Panc1 (cell line): ENCODE measurements around the gene SIRPA. TPM values are rescaled to one million over a fixed set of nuclear protein-coding genes. Genes with fewer than 3 reads are reported as not detected.

ENCODE experiments used
- ATAC-seq: fragments of 200-7000 bp; cut with Tn5 transposase; 2 replicates; pipeline ENCODE4 v1.9.1; 2020; ENCODE audit warnings: mild to moderate bottlenecking, moderate library complexity
- BruUV-seq: library from RNA; stranded (reverse); fragments of 400-500 nt; replicated peaks from 2 replicates; lab custom pipeline; 2021; lab: Mats Ljungman, UMichigan
- CTCF ChIA-PET: fragments of 300-600 bp; sonication (Branson Sonifier 250); formaldehyde crosslinking; loops from one replicate; lab custom pipeline; 2022; ENCODE audit warnings: antibody characterized with exemption; lab: Charles Lee
- POLR2A ChIA-PET: fragments of 300-600 bp; sonication (Branson Sonifier 250); formaldehyde crosslinking; loops from one replicate; lab custom pipeline; 2022; ENCODE audit warnings: antibody characterized with exemption; lab: Charles Lee
- DNase-seq: peaks from one replicate; pipeline ENCODE4 v3.0.0-alpha.2; 2010; ENCODE audit warnings: low read depth, low spot score
- H3K27ac ChIP-seq: 2 replicates; pipeline ENCODE4 v1.5.1; 2011; ENCODE audit warnings: mild to moderate bottlenecking, low read length, inconsistent platforms
- H3K27me3 ChIP-seq: fragments of 200-500 bp; sonication (Bioruptor generic); 2 replicates; pipeline ENCODE4 v1.6.0; 2014; ENCODE audit warnings: low read length, inconsistent platforms; ENCODE audit not compliant: control insufficient read depth, insufficient read depth
- H3K36me3 ChIP-seq: fragments of 200-500 bp; sonication (Bioruptor generic); 2 replicates; pipeline ENCODE4 v1.5.1; 2014; ENCODE audit warnings: inconsistent platforms, mild to moderate bottlenecking, low read length, moderate library complexity; ENCODE audit not compliant: control insufficient read depth, insufficient read depth
- H3K4me1 ChIP-seq: 2 replicates; pipeline ENCODE4 v1.5.1; 2011; ENCODE audit warnings: inconsistent platforms, mild to moderate bottlenecking, low read length, moderate library complexity; ENCODE audit not compliant: control insufficient read depth, insufficient read depth
- H3K4me3 ChIP-seq, 2 experiments: 2 replicates each; pipeline ENCODE4 v1.5.1; 2011 to 2012; ENCODE audit warnings: low read depth in 2 of 2, low read length in 2 of 2, mild to moderate bottlenecking in 2 of 2, inconsistent platforms in 1 of 2, moderate library complexity in 1 of 2
- H3K9me3 ChIP-seq: fragments of 200-500 bp; sonication (Bioruptor generic); 2 replicates; pipeline ENCODE4 v1.5.1; 2014; ENCODE audit warnings: low read depth, mild to moderate bottlenecking, inconsistent platforms, low read length, moderate library complexity; ENCODE audit not compliant: control insufficient read depth, insufficient read depth
- CTCF ChIP-seq: fragments of 450-650 bp; IDR thresholded peaks from 2 replicates; pipeline ENCODE4 v1.5.1; 2017; ENCODE audit warnings: mild to moderate bottlenecking
- POLR2AphosphoS5 ChIP-seq: IDR thresholded peaks from 2 replicates; pipeline ENCODE4 v1.6.1; 2012; ENCODE audit warnings: mild to moderate bottlenecking, low read depth, low read length, moderate library complexity
- REST ChIP-seq, 2 experiments: IDR thresholded peaks; 2 replicates each; pipeline ENCODE4 v1.6.1; 2011 to 2012; ENCODE audit warnings: low read depth in 2 of 2, control low read depth in 1 of 2, low read length in 1 of 2, mild to moderate bottlenecking in 1 of 2, moderate library complexity in 1 of 2; ENCODE audit not compliant: insufficient read depth in 1 of 2
- SIN3A ChIP-seq: IDR thresholded peaks from 2 replicates; pipeline ENCODE4 v1.6.1; 2012; ENCODE audit warnings: low read depth, mild to moderate bottlenecking, low read length, moderate library complexity, borderline replicate concordance; ENCODE audit not compliant: insufficient read depth
- TCF7L2 ChIP-seq: IDR thresholded peaks from 2 replicates; pipeline ENCODE4 v1.6.1; 2011; ENCODE audit warnings: mild to moderate bottlenecking, low read depth, low read length, inconsistent platforms
- in situ Hi-C: cut with HindIII; loops from 2 replicates; pipeline ENCODE4 v1.10.0; 2016; ENCODE audit warnings: low sequenced_read_pairs, low pct_unique_long_range_greater_than_20kb
- intact Hi-C: fragments of 100-400 bp; cut with micrococcal nuclease; formaldehyde crosslinking; loops from one replicate; pipeline ENCODE4 v1.10.0; 2022; ENCODE audit not compliant: unreplicated experiment
- total RNA-seq: library from RNA; stranded (reverse); gene quantifications from one replicate; pipeline ENCODE4 v1.2.1, GENCODE V29; 2021; ENCODE audit not compliant: unreplicated experiment

SIRPA gene
- total RNA-seq, 1 experiment from 2014 or later = 2.4 TPM

DNA sequence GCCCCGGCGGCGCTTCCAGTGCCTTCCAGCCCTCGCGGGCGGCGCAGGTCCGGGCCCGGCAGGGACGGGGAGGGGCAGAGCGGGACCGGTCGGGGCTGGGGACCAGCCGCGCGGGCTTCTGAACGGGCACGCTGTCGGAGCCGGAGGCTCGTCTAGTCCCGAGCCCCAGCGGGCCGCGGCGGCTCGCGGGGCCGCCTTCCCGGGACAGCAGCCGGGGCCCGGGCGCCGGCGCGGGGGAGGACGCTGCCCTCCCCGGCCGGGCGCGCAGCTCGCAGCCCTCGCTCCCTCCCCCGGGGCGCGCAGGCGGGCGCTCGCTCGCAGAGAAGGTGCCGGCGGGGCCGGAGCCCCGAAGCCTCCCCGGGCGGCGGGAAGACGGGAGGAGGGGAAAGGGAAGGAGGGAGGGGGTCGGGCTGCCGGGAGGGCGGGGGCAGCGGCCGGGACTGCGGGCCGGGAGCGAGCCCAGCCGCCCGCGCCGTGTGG is 696 bp upstream of the SIRPA start:
- intact Hi-C loops (no loop called here), in situ Hi-C loops (no loop called here)
- ATAC-seq = peak; percentile 78
- no peaks in the 10 kb centered on the region for H3K36me3 ChIP-seq
- POLR2A ChIA-PET = no interaction called here
- no peak overlapping the region for H3K27ac ChIP-seq
- H3K9me3 ChIP-seq = no peaks in the 10 kb centered on the region
- TF ChIP-seq REST (IDR thresholded peaks at IDR 0.05; ENCODE audit: insufficient read depth in 1 of 2, low read depth in 2 of 2, low read length in 1 of 2) = no peak
- DNase-seq = no peak
- CTCF ChIA-PET = no interaction called here
- H3K4me1 ChIP-seq = no peaks in the 10 kb centered on the region
- H3K27me3 ChIP-seq = peaks cover 2% of the 10 kb centered on the region; the same call in 1 of the 2 replicates
- H3K4me3 ChIP-seq = peak overlapping the region; percentile 45 to 50
- BruUV-seq = no TSS peak

- intact Hi-C loops (no loop called here), in situ Hi-C loops (no loop called here)
- no peak for DNase-seq
- Histone ChIP-seq H3K27me3 (peaks cover 2% of the 10 kb centered on the region; the same call in 1 of the 2 replicates), H3K27ac (no peak overlapping the region), H3K9me3 (no peaks in the 10 kb centered on the region), H3K4me3 (peak overlapping the region; percentile 23 to 50; a peak in 2 of 4 replicates), H3K36me3 (no peaks in the 10 kb centered on the region), H3K4me1 (no peaks in the 10 kb centered on the region; the same call in 1 of the 2 replicates)
- no peak; the same call in 1 of the 2 replicates for ATAC-seq
- CTCF ChIA-PET = no interaction called here
- BruUV-seq = no TSS peak
- POLR2A ChIA-PET = no interaction called here
- TF ChIP-seq CTCF (no peak), REST (IDR thresholded peaks at IDR 0.05; ENCODE audit: insufficient read depth in 1 of 2, low read depth in 2 of 2, low read length in 1 of 2) (no peak), TCF7L2 (no peak), SIN3A (no peak), POLR2AphosphoS5 (no peak)
Observed at GRCh38 chr20:1895674-1896483, 672 bp downstream of the SIRPA start.
